HEK293T (cell line): ENCODE measurements around the gene SEC14L6.

Experiments used
- ARNT ChIP-seq: fragments of 450-650 bp; IDR thresholded peaks from 2 replicates; pipeline ENCODE4 v1.6.1; 2017; ENCODE audit warnings: mild to moderate bottlenecking
- BHLHE40 ChIP-seq: fragments of 450-650 bp; IDR thresholded peaks from 2 replicates; pipeline ENCODE4 v1.6.1; 2016; ENCODE audit warnings: mild to moderate bottlenecking, moderate library complexity, borderline replicate concordance
- ELF4 ChIP-seq: fragments of 450-650 bp; IDR thresholded peaks from 2 replicates; pipeline ENCODE4 v1.6.1; 2017; ENCODE audit warnings: antibody characterized with exemption
- FOXA1 ChIP-seq: fragments of 450-650 bp; IDR thresholded peaks from 2 replicates; pipeline ENCODE4 v1.6.1; 2016; ENCODE audit warnings: mild to moderate bottlenecking
- FOXK2 ChIP-seq: fragments of 450-650 bp; IDR thresholded peaks from 2 replicates; pipeline ENCODE4 v1.6.1; 2016; ENCODE audit warnings: mild to moderate bottlenecking
- FOXM1 ChIP-seq: fragments of 450-650 bp; IDR thresholded peaks from 2 replicates; pipeline ENCODE4 v1.6.1; 2017; ENCODE audit warnings: mild to moderate bottlenecking, borderline replicate concordance
- HDGF ChIP-seq: fragments of 450-650 bp; IDR thresholded peaks from 2 replicates; pipeline ENCODE4 v1.6.1; 2017; ENCODE audit warnings: antibody characterized with exemption, borderline replicate concordance
- L3MBTL2 ChIP-seq: fragments of 450-650 bp; conservative IDR thresholded peaks from 2 replicates; pipeline ENCODE4 v1.6.1; 2016; ENCODE audit warnings: mild to moderate bottlenecking
- NFRKB ChIP-seq: fragments of 450-650 bp; IDR thresholded peaks from 2 replicates; pipeline ENCODE4 v1.6.1; 2016; ENCODE audit warnings: mild to moderate bottlenecking, moderate library complexity
- PKNOX1 ChIP-seq: fragments of 450-650 bp; IDR thresholded peaks from 2 replicates; pipeline ENCODE4 v1.6.1; 2016
- SP1 ChIP-seq: fragments of 450-650 bp; IDR thresholded peaks from 2 replicates; pipeline ENCODE4 v1.6.1; 2017
- SUZ12 ChIP-seq: fragments of 450-650 bp; IDR thresholded peaks from 2 replicates; pipeline ENCODE4 v1.6.1; 2016; ENCODE audit warnings: mild to moderate bottlenecking
- TARDBP ChIP-seq: fragments of 450-650 bp; IDR thresholded peaks from 2 replicates; pipeline ENCODE4 v1.6.1; 2016

- TF ChIP-seq PKNOX1: no peak
- no peak for TF ChIP-seq NFRKB
- TF ChIP-seq TARDBP: no peak
- no peak for TF ChIP-seq FOXM1
- no peak for TF ChIP-seq SUZ12
- no peak for TF ChIP-seq BHLHE40
- TF ChIP-seq L3MBTL2: no peak
- no peak for TF ChIP-seq FOXK2
- TF ChIP-seq SP1: no peak
- no peak for TF ChIP-seq ARNT
- TF ChIP-seq ELF4: no peak
- no peak for TF ChIP-seq FOXA1
- TF ChIP-seq HDGF: no peak
Observed at GRCh38 chr22:30516731-30517130, 29.8 kb downstream of the SEC14L6 start.
